ENCODE measurements around the gene OR6S1.
"Not testable (repeated sequence)": the region's sequence is repeated elsewhere in the genome, so short reads cannot be mapped to it uniquely, and the experiment has no call there.

Gene OR6S1

GRCh38 chr14:20608383-20609110, 32.9 kb downstream of the OR6S1 start:
- no peak for DNase-seq

GRCh38 chr14:20607617-20608016, 33.9 kb downstream of the OR6S1 start:
- no peak for DNase-seq

GRCh38 chr14:20606902-20607242, 34.6 kb downstream of the OR6S1 start:
- DNase-seq = no peak

GRCh38 chr14:20606190-20606901, 35.1 kb downstream of the OR6S1 start:
- DNase-seq = peak; percentile 37

GRCh38 chr14:20603813-20604690, 37.4 kb downstream of the OR6S1 start:
- DNase-seq = no peak

GRCh38 chr14:20602583-20602982, 38.9 kb downstream of the OR6S1 start:
- DNase-seq = no peak

- DNase-seq = no peak
Measured at GRCh38 chr14:20601522-20601921, 40.0 kb downstream of the OR6S1 start.

- DNase-seq = no peak
Measured at GRCh38 chr14:20597108-20597507, 44.4 kb downstream of the OR6S1 start.

GRCh38 chr14:20595726-20596125, 45.8 kb downstream of the OR6S1 start:
- DNase-seq = not testable (repeated sequence)

GRCh38 chr14:20592574-20592973, 48.9 kb downstream of the OR6S1 start:
- DNase-seq = no peak

GRCh38 chr14:20591235-20591634, 50.3 kb downstream of the OR6S1 start, which contains the start of gene RNASE12:
RNASE12 (minus strand) TSS chr14:20591376; CDS start chr14:20590723, 653 bp downstream.
- no peak for DNase-seq
